Measurements from ENCODE around the gene GIT2.

GIT2 gene

GRCh38 chr12:109880938-109881337 lies 115.2 kb downstream of the GIT2 start:
- DNase-seq = no peak

DNA sequence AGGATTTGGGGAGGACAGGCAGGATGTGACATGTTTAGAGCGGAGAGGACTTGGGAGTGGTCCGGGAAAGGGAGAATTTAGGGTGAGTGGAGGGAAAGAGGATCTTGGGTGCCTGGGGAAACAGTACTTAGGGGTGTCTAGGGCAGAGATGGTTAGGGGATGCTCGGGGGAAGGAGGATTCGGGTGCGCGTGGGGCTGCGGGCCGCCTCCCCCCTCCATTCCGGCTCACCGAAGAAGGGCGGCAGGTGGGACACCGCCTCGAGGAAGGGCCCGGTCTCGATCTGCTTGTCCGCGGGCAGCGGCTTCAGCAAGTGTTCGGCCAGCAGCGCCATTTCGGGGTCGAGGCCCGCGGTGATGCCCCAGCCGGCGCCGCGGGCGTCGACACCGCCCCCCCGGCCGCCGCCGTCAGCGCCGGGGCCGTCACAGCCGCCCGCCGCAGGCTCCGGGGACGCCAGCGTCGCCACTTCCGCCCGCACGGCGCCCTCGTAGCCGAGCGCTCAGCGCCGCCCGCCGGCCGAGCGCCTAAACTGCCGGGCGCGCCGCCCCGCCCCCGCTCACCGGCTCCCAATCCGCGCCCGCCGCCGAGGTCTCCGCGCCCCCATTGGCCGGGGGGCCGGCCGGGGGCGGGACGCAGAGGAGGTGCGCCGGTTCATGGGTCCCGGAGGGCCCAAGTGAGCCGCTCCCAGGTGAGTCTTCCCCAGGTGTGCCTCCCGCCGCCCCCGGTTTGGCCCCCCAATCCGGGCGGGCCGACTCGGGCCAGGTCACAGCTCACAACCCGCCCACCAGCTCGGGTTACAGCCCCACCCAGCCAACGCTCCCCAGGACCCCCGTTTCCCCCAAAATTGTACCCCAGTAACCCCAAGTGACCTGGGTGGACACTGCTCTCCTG lies 115.9 kb downstream of the GIT2 start, which contains the start of gene GLTP:
GLTP (minus strand) TSS at position 499 of the 889 bp plus-strand sequence; CDS start at position 332, 167 bp downstream.
- DNase-seq = no peak
